Measurements from ENCODE around the gene BARHL1. TPM values are rescaled to one million over a fixed set of nuclear protein-coding genes. Genes with fewer than 3 reads are reported as not detected.

The BARHL1 gene
- total RNA-seq, 2 experiments from 2014 or later: not detected

Other genes starting within 250 kb of the BARHL1 start
- gene SETX, start 227.6 kb upstream of the BARHL1 start, total RNA-seq: 10 to 100 TPM; 63.7 to 69.4 TPM
- 10 to 100 TPM; 24.5 to 26.1 TPM for gene TTF1, start 175.8 kb upstream of the BARHL1 start, total RNA-seq
- gene CFAP77, start 172.4 kb upstream of the BARHL1 start, total RNA-seq: not detected
- 10 to 100 TPM; 10.2 to 10.5 TPM for gene DDX31, start 87.4 kb downstream of the BARHL1 start, total RNA-seq
- gene GTF3C4, start 87.9 kb downstream of the BARHL1 start, total RNA-seq: 10 to 100 TPM; 11.8 to 13.0 TPM

All from activated CD4-positive, alpha-beta memory T cell treated with anti-CD3 and anti-CD28 coated beads, Interleukin-2, amount 10 ng/mL, durations not matched to agents 7 days and 5 days (primary cell).